Chondrocyte (in vitro differentiated cells): ENCODE results near the gene PPFIA1. TPM values are rescaled to one million over a fixed set of nuclear protein-coding genes. Genes with fewer than 3 reads are reported as not detected.
"Not testable (repeated sequence)": the region's sequence is repeated elsewhere in the genome, so short reads cannot be mapped to it uniquely, and the experiment has no call there.

Source experiments
- DNase-seq: peaks from one replicate; pipeline ENCODE4 v3.0.0; 2021; ENCODE audit warnings: mixed read lengths, low spot score
- H3K27ac Mint-ChIP-seq: one replicate; pipeline ENCODE4 v1.8.0; 2021; ENCODE audit warnings: mild to moderate bottlenecking, moderate library complexity, mixed read lengths; ENCODE audit not compliant: unreplicated experiment
- H3K27me3 Mint-ChIP-seq: 2 replicates; pipeline ENCODE4 v1.8.0; 2021; ENCODE audit warnings: low read depth, mixed read lengths
- H3K36me3 Mint-ChIP-seq: 2 replicates; pipeline ENCODE4 v1.8.0; 2021; ENCODE audit warnings: low read depth, mixed read lengths
- H3K4me1 Mint-ChIP-seq: 2 replicates; pipeline ENCODE4 v1.8.0; 2021; ENCODE audit warnings: low read depth, mild to moderate bottlenecking, mixed read lengths
- H3K4me3 Mint-ChIP-seq: one replicate; pipeline ENCODE4 v1.8.0; 2021; ENCODE audit warnings: mild to moderate bottlenecking, moderate library complexity, mixed read lengths; ENCODE audit not compliant: unreplicated experiment
- H3K9me3 Mint-ChIP-seq: 2 replicates; pipeline ENCODE4 v1.8.0; 2021; ENCODE audit warnings: low read depth, mixed read lengths
- CTCF ChIP-seq: fragments of 200-600 bp; sonication (generic); IDR thresholded peaks from 2 replicates; pipeline ENCODE4 v1.5.0; 2021; ENCODE audit warnings: antibody characterized with exemption, mild to moderate bottlenecking, moderate library complexity
- total RNA-seq: library from RNA; stranded (reverse); gene quantifications from 3 replicates; pipeline ENCODE4 v1.2.1, GENCODE V29; 2021

Gene PPFIA1
- total RNA-seq, 1 donor from 2014 or later: 63.5 TPM

- Mint-ChIP-seq H3K4me1 (peaks cover 21% of the 10 kb centered on the region), H3K27me3 (no peaks in the 10 kb centered on the region), H3K4me3 (no peak overlapping the region), H3K36me3 (peaks cover 28% of the 10 kb centered on the region), H3K27ac (no peak overlapping the region), H3K9me3 (no peaks in the 10 kb centered on the region)
- no peak for TF ChIP-seq CTCF
- no peak for DNase-seq
These were observed 135.3 kb downstream of the PPFIA1 start for GRCh38 chr11:70405679-70406395.

GRCh38 chr11:70407121-70407520 is 136.6 kb downstream of the PPFIA1 start:
- H3K4me1 Mint-ChIP-seq: peaks cover 13% of the 10 kb centered on the region
- H3K27ac Mint-ChIP-seq: no peak overlapping the region
- no peak overlapping the region for H3K4me3 Mint-ChIP-seq
- no peak for TF ChIP-seq CTCF
- no peak for DNase-seq
- no peaks in the 10 kb centered on the region for H3K9me3 Mint-ChIP-seq
- peaks cover 37% of the 10 kb centered on the region for H3K36me3 Mint-ChIP-seq
- no peaks in the 10 kb centered on the region for H3K27me3 Mint-ChIP-seq

DNA sequence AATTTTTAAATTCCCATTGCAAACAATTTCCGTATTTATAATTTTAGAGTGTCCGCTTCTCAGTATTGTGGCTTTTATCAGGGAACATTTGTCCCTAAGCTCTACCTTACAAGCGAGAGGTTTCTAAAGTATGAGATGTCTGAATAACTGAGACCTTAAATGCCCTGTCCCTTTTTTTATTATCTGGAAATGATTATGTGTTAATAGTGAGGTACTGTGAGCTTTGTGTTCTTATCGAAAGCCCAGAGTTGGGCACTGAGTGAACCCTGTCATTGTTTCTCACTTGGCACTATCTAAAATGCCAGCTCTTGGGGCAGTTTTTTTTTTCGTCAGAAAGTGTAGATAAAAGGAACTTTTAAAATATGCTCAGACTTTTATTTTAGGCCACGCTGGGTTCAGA is 137.3 kb downstream of the PPFIA1 start:
- H3K4me3 Mint-ChIP-seq: no peak overlapping the region
- peaks cover 6% of the 10 kb centered on the region for H3K4me1 Mint-ChIP-seq
- peaks cover 40% of the 10 kb centered on the region for H3K36me3 Mint-ChIP-seq
- H3K27ac Mint-ChIP-seq: no peak overlapping the region
- no peaks in the 10 kb centered on the region for H3K9me3 Mint-ChIP-seq
- no peak for DNase-seq
- H3K27me3 Mint-ChIP-seq: no peaks in the 10 kb centered on the region
- no peak for TF ChIP-seq CTCF

GRCh38 chr11:70408326-70408725 is 137.8 kb downstream of the PPFIA1 start:
- not testable (repeated sequence) for DNase-seq, H3K4me3 Mint-ChIP-seq, H3K27me3 Mint-ChIP-seq, H3K9me3 Mint-ChIP-seq, H3K27ac Mint-ChIP-seq, H3K4me1 Mint-ChIP-seq
- H3K36me3 Mint-ChIP-seq: peaks cover 44% of the 10 kb centered on the region

GRCh38 chr11:70409437-70409836 is 138.9 kb downstream of the PPFIA1 start:
- no peaks in the 10 kb centered on the region for H3K9me3 Mint-ChIP-seq
- no peak for TF ChIP-seq CTCF
- peaks cover 7% of the 10 kb centered on the region for H3K4me1 Mint-ChIP-seq
- H3K27me3 Mint-ChIP-seq: no peaks in the 10 kb centered on the region
- peaks cover 45% of the 10 kb centered on the region for H3K36me3 Mint-ChIP-seq
- no peak for DNase-seq
- H3K27ac Mint-ChIP-seq: no peak overlapping the region
- H3K4me3 Mint-ChIP-seq: no peak overlapping the region

DNA sequence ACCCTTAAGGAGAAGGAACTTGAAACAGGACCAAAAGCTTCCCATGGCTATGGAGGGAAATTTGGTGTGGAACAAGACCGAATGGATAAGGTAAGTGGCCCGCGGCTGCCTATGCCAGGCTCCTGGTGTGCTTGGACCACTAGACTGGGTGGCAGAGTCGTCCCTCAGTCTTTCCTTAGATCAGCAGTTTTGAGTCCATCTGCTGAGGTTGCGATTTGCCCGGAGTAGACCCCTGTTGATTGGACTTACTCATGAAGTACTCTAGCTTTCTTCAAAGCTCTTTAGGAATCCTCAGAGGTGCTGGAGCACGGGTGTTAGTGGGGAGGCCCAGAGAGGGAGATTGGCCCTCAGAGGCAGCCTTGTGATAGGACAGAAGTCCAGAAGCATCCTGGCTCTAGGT is 139.4 kb downstream of the PPFIA1 start:
- H3K4me1 Mint-ChIP-seq: peaks cover 11% of the 10 kb centered on the region
- DNase-seq: no peak
- no peak overlapping the region for H3K4me3 Mint-ChIP-seq
- TF ChIP-seq CTCF: no peak
- H3K27me3 Mint-ChIP-seq: no peaks in the 10 kb centered on the region
- H3K36me3 Mint-ChIP-seq: peaks cover 47% of the 10 kb centered on the region
- H3K9me3 Mint-ChIP-seq: no peaks in the 10 kb centered on the region
- no peak overlapping the region for H3K27ac Mint-ChIP-seq
